ENCODE measurements around the gene ELFN1.

- TF ChIP-seq CTCF (IDR thresholded peaks at IDR 0.05) (no peak), POLR2A (IDR thresholded peaks at IDR 0.05) (no peak), EP300 (IDR thresholded peaks at IDR 0.05) (no peak), POLR2AphosphoS5 (IDR thresholded peaks at IDR 0.05) (no peak)
Measured at GRCh38 chr7:1768832-1769231, 98.8 kb downstream of the ELFN1 start.
